Thyroid gland (tissue), 4 donors: ENCODE measurements around the gene SHISA9. TPM values are rescaled to one million over a fixed set of nuclear protein-coding genes. Genes with fewer than 3 reads are reported as not detected.

Experiments used
- DNase-seq, 2 donors: peaks; one replicate each; pipeline ENCODE4 v3.0.0-alpha.2; 2019
- H3K27ac ChIP-seq, 3 donors: fragments of 200-600 bp; sonication (generic); 1 replicate in 2 of 3; 2 replicates in 1 of 3; pipeline ENCODE4 v1.5.1; 2016 to 2019; ENCODE audit warnings: mild to moderate bottlenecking in 1 of 3, moderate library complexity in 1 of 3
- H3K27me3 ChIP-seq: fragments of 200-600 bp; sonication (generic); one replicate; pipeline ENCODE4 v1.5.1; 2019
- H3K36me3 ChIP-seq, 2 donors: fragments of 200-600 bp; sonication (generic); one replicate each; pipeline ENCODE4 v1.5.1; 2016 to 2019
- H3K4me1 ChIP-seq, 2 donors: fragments of 200-600 bp; sonication (generic); one replicate each; pipeline ENCODE4 v1.5.1; 2017 to 2019
- H3K4me3 ChIP-seq, 3 donors: fragments of 200-600 bp; sonication (generic); replicated peaks in 1 of 3; 1 replicate in 2 of 3; 2 replicates in 1 of 3; pipeline ENCODE4 v1.5.1; 2016; ENCODE audit warnings: mild to moderate bottlenecking in 1 of 3
- H3K9me3 ChIP-seq: fragments of 200-600 bp; sonication (generic); one replicate; pipeline ENCODE4 v1.5.1; 2017
- CTCF ChIP-seq, 6 experiments: fragments of 200-600 bp in 3 of 6; fragments of 450-650 bp in 3 of 6; sonication (generic) in 3 of 6; IDR thresholded peaks; one replicate each; pipeline ENCODE4 v1.5.1; 2016 to 2019; ENCODE audit warnings: antibody characterized with exemption in 6 of 6, mild to moderate bottlenecking in 2 of 6, inconsistent platforms in 1 of 6, moderate library complexity in 1 of 6
- POLR2A ChIP-seq, 2 donors: fragments of 450-650 bp; IDR thresholded peaks; one replicate each; pipeline ENCODE4 v1.6.1; 2017; ENCODE audit warnings: antibody characterized with exemption in 2 of 2, mild to moderate bottlenecking in 2 of 2, moderate library complexity in 1 of 2
- WGBS, 2 donors: methylation state at CpG; one replicate each; pipeline ENCODE4 v1.1.5; 2017; 5-methylcytosine and 5-hydroxymethylcytosine counted together
- intact Hi-C: fragments of 100-400 bp; cut with DNase I; formaldehyde crosslinking; loops from one replicate; pipeline ENCODE4 v1.15.1; 2023
- total RNA-seq, 4 donors: library from RNA; depleted of rRNA; stranded (reverse); fragments of >200 nt; gene quantifications; one replicate each; pipeline ENCODE4 v1.2.3, GENCODE V29; 2016

The SHISA9 gene
- total RNA-seq, 4 donors from 2014 or later = 0.11 to 0.34 (median 0.28) TPM

- no peaks in the 10 kb centered on the region for H3K9me3 ChIP-seq
- H3K36me3 ChIP-seq = no peaks in the 10 kb centered on the region
- no peak for DNase-seq
- H3K4me3 ChIP-seq = no peak overlapping the region
- no peaks in the 10 kb centered on the region for H3K27me3 ChIP-seq
- 73 to 76% methylated on average over 5 of the region's 5 CpGs for WGBS, 2 donors
- TF ChIP-seq POLR2A (IDR thresholded peaks at IDR 0.05) (no peak), CTCF (IDR thresholded peaks at IDR 0.05) (no peak)
- no peaks in the 10 kb centered on the region for H3K4me1 ChIP-seq
- intact Hi-C loops = no loop called here
- H3K27ac ChIP-seq = no peak overlapping the region
Measured at GRCh38 chr16:12942861-12943260, 41.5 kb downstream of the SHISA9 start.

- Histone ChIP-seq H3K27ac (no peak overlapping the region), H3K36me3 (no peaks in the 10 kb centered on the region), H3K4me3 (no peak overlapping the region), H3K4me1 (no peaks in the 10 kb centered on the region), H3K27me3 (no peaks in the 10 kb centered on the region), H3K9me3 (no peaks in the 10 kb centered on the region)
- intact Hi-C loops = no loop called here
- no peak for DNase-seq
- WGBS, 2 donors = 67 to 72% methylated on average over 3 of the region's 3 CpGs
- TF ChIP-seq CTCF (IDR thresholded peaks at IDR 0.05) (no peak), POLR2A (IDR thresholded peaks at IDR 0.05) (no peak)
Measured at GRCh38 chr16:12944300-12944699, 42.9 kb downstream of the SHISA9 start.

GRCh38 chr16:12951392-12951791 is 50.0 kb downstream of the SHISA9 start:
- DNase-seq = no peak
- TF ChIP-seq POLR2A (IDR thresholded peaks at IDR 0.05) (no peak), CTCF (IDR thresholded peaks at IDR 0.05) (no peak)
- WGBS, 2 donors = 73 to 75% methylated on average over 1 of the region's 1 CpG

GRCh38 chr16:12951976-12952375 is 50.6 kb downstream of the SHISA9 start:
- no peaks in the 10 kb centered on the region for H3K9me3 ChIP-seq
- H3K36me3 ChIP-seq = no peaks in the 10 kb centered on the region
- DNase-seq = no peak
- intact Hi-C loops = no loop called here
- TF ChIP-seq POLR2A (IDR thresholded peaks at IDR 0.05) = no peak
- TF ChIP-seq CTCF (IDR thresholded peaks at IDR 0.05) = no peak
- no peaks in the 10 kb centered on the region for H3K27me3 ChIP-seq
- no peak overlapping the region for H3K4me3 ChIP-seq
- H3K4me1 ChIP-seq = no peaks in the 10 kb centered on the region
- 85 to 86% methylated on average over 4 of the region's 4 CpGs for WGBS, 2 donors
- H3K27ac ChIP-seq = no peak overlapping the region

More at GRCh38 chr16:12951392-12951791, 50.0 kb downstream of the SHISA9 start:
- H3K4me3 ChIP-seq = no peak overlapping the region
- H3K9me3 ChIP-seq = no peaks in the 10 kb centered on the region
- H3K27ac ChIP-seq = no peak overlapping the region
- H3K27me3 ChIP-seq = no peaks in the 10 kb centered on the region
- H3K36me3 ChIP-seq = no peaks in the 10 kb centered on the region
- intact Hi-C loops = no loop called here
- H3K4me1 ChIP-seq = no peaks in the 10 kb centered on the region

GRCh38 chr16:12958366-12958765 is 57.0 kb downstream of the SHISA9 start:
- no peaks in the 10 kb centered on the region for H3K27me3 ChIP-seq
- intact Hi-C loops = no loop called here
- H3K36me3 ChIP-seq = no peaks in the 10 kb centered on the region
- DNase-seq = no peak
- no peaks in the 10 kb centered on the region for H3K9me3 ChIP-seq
- no peak overlapping the region for H3K27ac ChIP-seq
- TF ChIP-seq POLR2A (IDR thresholded peaks at IDR 0.05) = no peak
- TF ChIP-seq CTCF (IDR thresholded peaks at IDR 0.05) = no peak
- no peak overlapping the region for H3K4me3 ChIP-seq
- H3K4me1 ChIP-seq = no peaks in the 10 kb centered on the region
